GM12878 (cell line): ENCODE results near the gene SEMA3A. TPM values are rescaled to one million over a fixed set of nuclear protein-coding genes. Genes with fewer than 3 reads are reported as not detected.

Experiments
- ATAC-seq: fragments of 200-7000 bp; cut with Tn5 transposase; 3 replicates; pipeline ENCODE4 v1.9.1; 2020; ENCODE audit warnings: mild to moderate bottlenecking, moderate library complexity
- BruUV-seq: library from RNA; stranded (reverse); fragments of 400-500 nt; replicated peaks from 2 replicates; lab custom pipeline; 2021; lab: Mats Ljungman, UMichigan
- CTCF ChIA-PET: fragments of 300-600 bp; sonication (Branson Sonifier 250); formaldehyde crosslinking; extraction: SDS; loops from one replicate; lab custom pipeline; 2021; ENCODE audit warnings: inconsistent platforms; lab: Yijun Ruan, JAX
- POLR2A ChIA-PET: fragments of 350-600 bp; formaldehyde crosslinking; extraction: SDS; loops from one replicate; lab custom pipeline; 2021; ENCODE audit warnings: inconsistent platforms; lab: Charles Lee
- RAD21 ChIA-PET: fragments of 300-600 bp; sonication (Branson Sonifier 250); formaldehyde crosslinking; loops from one replicate; lab custom pipeline; 2023; ENCODE audit warnings: antibody characterized with exemption; ENCODE audit not compliant: unreplicated experiment; lab: Charles Lee
- SMC1A ChIA-PET: fragments of 300-600 bp; sonication (Branson Sonifier 250); formaldehyde crosslinking; loops from one replicate; lab custom pipeline; 2023; ENCODE audit not compliant: unreplicated experiment, uncharacterized antibody; lab: Charles Lee
- DNase-seq: peaks from one replicate; pipeline ENCODE4 v3.0.0-alpha.2; 2011; ENCODE audit warnings: low read depth, low spot score
- FAIRE-seq: peaks from 3 replicates; lab custom pipeline; 2011; peaks lifted over from hg19 to GRCh38; lab: Jason Lieb, UNC
- H2AFZ ChIP-seq: 2 replicates; pipeline ENCODE4 v1.6.0; 2011; ENCODE audit warnings: low read depth, low read length, control low read depth; ENCODE audit not compliant: control insufficient read depth
- H3K27ac ChIP-seq: 2 replicates; pipeline ENCODE4 v1.5.1; 2011; ENCODE audit warnings: control low read depth; ENCODE audit not compliant: control insufficient read depth, insufficient read depth
- H3K27me3 ChIP-seq, 2 experiments: replicated peaks in 1 of 2; 2 replicates each; pipeline versions ENCODE4 v1.6.0 to v1.6.1; 2011; ENCODE audit warnings: low read length in 1 of 2; ENCODE audit not compliant: control insufficient read depth in 2 of 2, insufficient read depth in 2 of 2
- H3K36me3 ChIP-seq, 2 experiments: 2 replicates each; pipeline ENCODE4 v1.5.1; 2011; ENCODE audit warnings: low read length in 1 of 2; ENCODE audit not compliant: control insufficient read depth in 2 of 2, insufficient read depth in 2 of 2
- H3K4me1 ChIP-seq: 2 replicates; pipeline ENCODE4 v1.6.1; 2011; ENCODE audit warnings: mild to moderate bottlenecking, low read length, moderate library complexity, mixed read lengths; ENCODE audit not compliant: control insufficient read depth, insufficient read depth
- H3K4me2 ChIP-seq: 2 replicates; pipeline ENCODE4 v1.6.0; 2011; ENCODE audit warnings: control low read depth; ENCODE audit not compliant: control insufficient read depth, insufficient read depth
- H3K4me3 ChIP-seq: fragments of 200-600 bp; sonication (generic); 2 replicates; pipeline ENCODE4 v1.5.1; 2016
- H3K79me2 ChIP-seq: 2 replicates; pipeline ENCODE4 v1.6.0; 2011; ENCODE audit warnings: low read length; ENCODE audit not compliant: control insufficient read depth, insufficient read depth
- H3K9ac ChIP-seq: 2 replicates; pipeline ENCODE4 v1.8.0; 2011; ENCODE audit warnings: low read length, control low read depth, mixed read lengths; ENCODE audit not compliant: control insufficient read depth, insufficient read depth
- H3K9me3 ChIP-seq: replicated peaks from 3 replicates; pipeline ENCODE4 v1.5.1; 2011; ENCODE audit warnings: mild to moderate bottlenecking, low read length; ENCODE audit not compliant: control insufficient read depth, insufficient read depth
- H4K20me1 ChIP-seq: 2 replicates; pipeline ENCODE4 v1.6.0; 2011; ENCODE audit not compliant: control insufficient read depth, insufficient read depth
- BACH1 ChIP-seq: fragments of 450-650 bp; IDR thresholded peaks from 2 replicates; pipeline ENCODE4 v1.6.1; 2017; ENCODE audit warnings: mild to moderate bottlenecking, borderline replicate concordance
- FOS ChIP-seq: IDR thresholded peaks from 3 replicates; pipeline ENCODE4 v1.6.1; 2011; ENCODE audit warnings: borderline replicate concordance; ENCODE audit not compliant: insufficient read length; ENCODE audit errors: extremely low read depth
- KDM1A ChIP-seq: fragments of 200-600 bp; sonication (generic); IDR thresholded peaks from 2 replicates; pipeline ENCODE4 v1.6.1; 2016; ENCODE audit warnings: borderline replicate concordance
- MXI1 ChIP-seq: fragments of 150-350 bp; IDR thresholded peaks from 2 replicates; pipeline ENCODE4 v1.6.1; 2011; ENCODE audit warnings: low read depth, mild to moderate bottlenecking, inconsistent platforms, low read length, improper control_type of control experiment
- RUNX3 ChIP-seq: IDR thresholded peaks from 2 replicates; pipeline ENCODE4 v1.6.1; 2012; ENCODE audit warnings: low read length, inconsistent platforms
- WGBS: methylation state at CpG from one replicate; pipeline ENCODE4 v1.1.6; 2016; ENCODE audit warnings: low lambda C conversion rate; ENCODE audit not compliant: insufficient replicate concordance, insufficient coverage; ENCODE audit errors: missing lambda C conversion rate; 5-methylcytosine and 5-hydroxymethylcytosine counted together
- in situ Hi-C: fragments of 300-500 bp; cut with MboI; formaldehyde crosslinking; loops from 9 replicates; pipeline ENCODE4 v1.14.3; 2018; ENCODE audit warnings: mixed read lengths
- intact Hi-C: fragments of 100-400 bp; cut with micrococcal nuclease; formaldehyde crosslinking; loops from one replicate; pipeline ENCODE4 v1.14.2; 2022; ENCODE audit not compliant: unreplicated experiment
- polyA plus RNA-seq, 11 experiments: library from polyadenylated mRNA; depleted of rRNA in 4 of 11; unstranded in 6 of 11; stranded (reverse) in 5 of 11; fragments of >200 nt; fragmentation: Nextera tagmentation in 4 of 11; fragmentation: Illumina TruSeq in 1 of 11; extraction: Ambion mirVana in 4 of 11; extraction: Trizol in 1 of 11; gene quantifications; 1 replicate in 1 of 11; 2 replicates in 10 of 11; pipeline versions ENCODE4 v1.2.1 to v1.2.3, GENCODE V29; 2011 to 2016; ENCODE audit warnings: inconsistent platforms in 2 of 11, missing spikeins in 2 of 11, low read depth in 1 of 11
- total RNA-seq, 4 experiments: library from RNA; depleted of rRNA in 3 of 4; stranded (reverse); fragments of >200 nt in 3 of 4; fragmentation: Illumina TruSeq in 1 of 4; extraction: Trizol in 1 of 4; gene quantifications; 2 replicates each; pipeline versions ENCODE4 v1.2.1 to v1.2.3, GENCODE V29; 2013 to 2021
- TF ChIP-seq, protein P1 (sequence below), 3 experiments: IDR thresholded peaks in 2 of 3; conservative IDR thresholded peaks in 1 of 3; 2 replicates each; pipeline ENCODE4 v1.5.1; 2011; ENCODE audit warnings: low read depth in 3 of 3, low read length in 3 of 3, mild to moderate bottlenecking in 3 of 3, control low read depth in 2 of 3, moderate library complexity in 2 of 3, inconsistent platforms in 1 of 3, mixed read lengths in 1 of 3; ENCODE audit not compliant: control insufficient read depth in 2 of 3, insufficient read depth in 1 of 3; ENCODE audit errors: extremely low read depth in 1 of 3
- TF ChIP-seq, protein P2 (sequence below): fragments of 450-650 bp; IDR thresholded peaks from 2 replicates; pipeline ENCODE4 v1.6.1; 2018; ENCODE audit warnings: mild to moderate bottlenecking, low read depth, moderate library complexity; ENCODE audit not compliant: partially characterized antibody
- TF ChIP-seq, protein P3 (sequence below): fragments of 450-650 bp; IDR thresholded peaks from 2 replicates; pipeline ENCODE4 v1.6.1; 2017; ENCODE audit warnings: low read depth, mild to moderate bottlenecking, moderate library complexity
- TF ChIP-seq, protein P4 (sequence below): IDR thresholded peaks from 2 replicates; pipeline ENCODE4 v1.6.1; 2011; ENCODE audit warnings: low read depth, low read length, improper control_type of control experiment, borderline replicate concordance

SEMA3A gene
- total and polyA plus RNA-seq, 10 of the 15 experiments (the other 5 are each of a cell fraction or from before 2014, with no cell fraction given): 0.01 to 3.3 (median 0.24) TPM

DNA sequence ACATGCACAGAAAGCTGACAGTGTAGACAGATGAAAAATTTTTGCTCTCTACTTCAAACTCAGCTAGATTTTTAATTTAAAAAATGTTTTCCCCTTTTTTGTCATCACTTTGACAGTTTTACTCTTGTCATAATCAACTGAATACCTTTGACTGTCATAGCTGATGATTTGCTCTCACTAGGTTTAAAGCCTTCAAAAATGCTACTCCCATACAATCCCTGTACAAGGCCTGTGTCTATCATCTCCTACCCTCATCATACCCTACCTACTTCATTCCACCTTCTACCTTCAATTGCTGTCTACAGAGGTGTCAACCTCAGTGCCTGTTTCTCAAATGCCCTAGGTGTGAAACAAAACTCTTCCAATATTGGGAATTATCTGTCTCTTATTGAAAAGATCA lies 230.3 kb downstream of the SEMA3A start:
- H3K79me2 ChIP-seq: no peaks in the 10 kb centered on the region
- H3K27me3 ChIP-seq: no peaks in the 10 kb centered on the region
- no peak overlapping the region for H3K9ac ChIP-seq
- DNase-seq: no peak
- ChIA-PET RAD21 (interaction anchor here (1.4 kb wide), 1 partner anchor 28 kb away, joined by 3 read pairs; no protein-coding TSS in a partner anchor), SMC1A (no interaction called here), POLR2A (no interaction called here), CTCF (interaction anchor here (0.7 to 1.1 kb wide), 3 partner anchors 28 to 1453 kb away, joined by 3 to 6 read pairs (median 4); no protein-coding TSS in a partner anchor)
- H3K9me3 ChIP-seq: no peaks in the 10 kb centered on the region
- H3K4me3 ChIP-seq: no peak overlapping the region
- no peak for ATAC-seq
- H3K36me3 ChIP-seq: no peaks in the 10 kb centered on the region
- H4K20me1 ChIP-seq: no peaks in the 10 kb centered on the region
- H2AFZ ChIP-seq: no peak overlapping the region
- no peaks in the 10 kb centered on the region for H3K4me1 ChIP-seq
- intact Hi-C loops: no loop called here
- TF ChIP-seq BACH1: no peak
- TF ChIP-seq, protein P1, sequence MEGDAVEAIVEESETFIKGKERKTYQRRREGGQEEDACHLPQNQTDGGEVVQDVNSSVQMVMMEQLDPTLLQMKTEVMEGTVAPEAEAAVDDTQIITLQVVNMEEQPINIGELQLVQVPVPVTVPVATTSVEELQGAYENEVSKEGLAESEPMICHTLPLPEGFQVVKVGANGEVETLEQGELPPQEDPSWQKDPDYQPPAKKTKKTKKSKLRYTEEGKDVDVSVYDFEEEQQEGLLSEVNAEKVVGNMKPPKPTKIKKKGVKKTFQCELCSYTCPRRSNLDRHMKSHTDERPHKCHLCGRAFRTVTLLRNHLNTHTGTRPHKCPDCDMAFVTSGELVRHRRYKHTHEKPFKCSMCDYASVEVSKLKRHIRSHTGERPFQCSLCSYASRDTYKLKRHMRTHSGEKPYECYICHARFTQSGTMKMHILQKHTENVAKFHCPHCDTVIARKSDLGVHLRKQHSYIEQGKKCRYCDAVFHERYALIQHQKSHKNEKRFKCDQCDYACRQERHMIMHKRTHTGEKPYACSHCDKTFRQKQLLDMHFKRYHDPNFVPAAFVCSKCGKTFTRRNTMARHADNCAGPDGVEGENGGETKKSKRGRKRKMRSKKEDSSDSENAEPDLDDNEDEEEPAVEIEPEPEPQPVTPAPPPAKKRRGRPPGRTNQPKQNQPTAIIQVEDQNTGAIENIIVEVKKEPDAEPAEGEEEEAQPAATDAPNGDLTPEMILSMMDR (IDR thresholded peaks at IDR 0.05 in 2 of 3, conservative IDR thresholded peaks at IDR 0.05 in 1 of 3; ENCODE audit: control insufficient read depth in 2 of 3, extremely low read depth in 1 of 3, insufficient read depth in 1 of 3, low read depth in 3 of 3, low read length in 3 of 3): no peak
- no peak for FAIRE-seq
- no peak overlapping the region for H3K27ac ChIP-seq
- BruUV-seq: no TSS peak
- no peak overlapping the region for H3K4me2 ChIP-seq
- in situ Hi-C loops: loop anchor here (25.0 kb wide), 1 partner anchor 1598 kb away; no protein-coding TSS in a partner anchor

DNA sequence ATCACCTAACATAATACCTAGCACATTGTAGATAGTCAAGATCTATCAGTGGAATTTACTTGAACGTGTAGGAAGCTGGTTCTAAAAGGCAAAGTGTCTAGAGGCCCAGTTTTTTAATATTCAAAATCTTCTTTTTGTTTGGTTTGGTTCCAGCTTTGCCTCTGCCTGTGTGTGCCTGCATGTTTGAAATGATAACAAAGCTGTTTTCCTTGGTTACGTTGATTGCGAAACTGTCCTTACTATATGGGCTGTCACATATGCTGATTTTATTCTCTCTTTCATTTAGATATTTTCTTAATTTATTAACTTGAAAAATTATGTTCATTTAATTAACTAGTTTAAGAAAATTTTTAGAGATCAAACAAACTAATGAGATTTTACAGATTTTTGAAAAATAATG lies 237.3 kb downstream of the SEMA3A start:
- RAD21 ChIA-PET: interaction anchor here (1.4 kb wide), 1 partner anchor 21 kb away, joined by 5 read pairs; no protein-coding TSS in a partner anchor
- WGBS: 46% methylated on average over 3 of the region's 3 CpGs
- DNase-seq (no peak), ATAC-seq (no peak), FAIRE-seq (no peak)
- in situ Hi-C loops (loop anchor here (25.0 kb wide), 1 partner anchor 1605 kb away; no protein-coding TSS in a partner anchor), intact Hi-C loops (no loop called here)
- no peak overlapping the region for H2AFZ ChIP-seq
- CTCF ChIA-PET: interaction anchor here (0.7 to 3.7 kb wide), 6 partner anchors 9 to 237 kb away, joined by 3 to 19 read pairs (median 4); partner anchors contain the start of gene SEMA3A
- BruUV-seq: no TSS peak
- H3K4me3 ChIP-seq: no peak overlapping the region
- H3K27me3 ChIP-seq: no peaks in the 10 kb centered on the region
- H3K4me1 ChIP-seq: no peaks in the 10 kb centered on the region
- no peaks in the 10 kb centered on the region for H3K79me2 ChIP-seq
- no peak overlapping the region for H3K9ac ChIP-seq
- no peaks in the 10 kb centered on the region for H4K20me1 ChIP-seq
- POLR2A ChIA-PET: no interaction called here
- SMC1A ChIA-PET: interaction anchor here (0.9 to 5.0 kb wide), 5 partner anchors 10 to 255 kb away, joined by 3 to 26 read pairs (median 4); no protein-coding TSS in a partner anchor
- H3K36me3 ChIP-seq: no peaks in the 10 kb centered on the region
- H3K27ac ChIP-seq: no peak overlapping the region
- H3K4me2 ChIP-seq: no peak overlapping the region
- no peaks in the 10 kb centered on the region for H3K9me3 ChIP-seq
- TF ChIP-seq RUNX3 (no peak), MXI1 (no peak), KDM1A (no peak), FOS (no peak)
- TF ChIP-seq, protein P2, sequence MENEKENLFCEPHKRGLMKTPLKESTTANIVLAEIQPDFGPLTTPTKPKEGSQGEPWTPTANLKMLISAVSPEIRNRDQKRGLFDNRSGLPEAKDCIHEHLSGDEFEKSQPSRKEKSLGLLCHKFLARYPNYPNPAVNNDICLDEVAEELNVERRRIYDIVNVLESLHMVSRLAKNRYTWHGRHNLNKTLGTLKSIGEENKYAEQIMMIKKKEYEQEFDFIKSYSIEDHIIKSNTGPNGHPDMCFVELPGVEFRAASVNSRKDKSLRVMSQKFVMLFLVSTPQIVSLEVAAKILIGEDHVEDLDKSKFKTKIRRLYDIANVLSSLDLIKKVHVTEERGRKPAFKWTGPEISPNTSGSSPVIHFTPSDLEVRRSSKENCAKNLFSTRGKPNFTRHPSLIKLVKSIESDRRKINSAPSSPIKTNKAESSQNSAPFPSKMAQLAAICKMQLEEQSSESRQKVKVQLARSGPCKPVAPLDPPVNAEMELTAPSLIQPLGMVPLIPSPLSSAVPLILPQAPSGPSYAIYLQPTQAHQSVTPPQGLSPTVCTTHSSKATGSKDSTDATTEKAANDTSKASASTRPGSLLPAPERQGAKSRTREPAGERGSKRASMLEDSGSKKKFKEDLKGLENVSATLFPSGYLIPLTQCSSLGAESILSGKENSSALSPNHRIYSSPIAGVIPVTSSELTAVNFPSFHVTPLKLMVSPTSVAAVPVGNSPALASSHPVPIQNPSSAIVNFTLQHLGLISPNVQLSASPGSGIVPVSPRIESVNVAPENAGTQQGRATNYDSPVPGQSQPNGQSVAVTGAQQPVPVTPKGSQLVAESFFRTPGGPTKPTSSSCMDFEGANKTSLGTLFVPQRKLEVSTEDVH: no peak
- TF ChIP-seq, protein P3, sequence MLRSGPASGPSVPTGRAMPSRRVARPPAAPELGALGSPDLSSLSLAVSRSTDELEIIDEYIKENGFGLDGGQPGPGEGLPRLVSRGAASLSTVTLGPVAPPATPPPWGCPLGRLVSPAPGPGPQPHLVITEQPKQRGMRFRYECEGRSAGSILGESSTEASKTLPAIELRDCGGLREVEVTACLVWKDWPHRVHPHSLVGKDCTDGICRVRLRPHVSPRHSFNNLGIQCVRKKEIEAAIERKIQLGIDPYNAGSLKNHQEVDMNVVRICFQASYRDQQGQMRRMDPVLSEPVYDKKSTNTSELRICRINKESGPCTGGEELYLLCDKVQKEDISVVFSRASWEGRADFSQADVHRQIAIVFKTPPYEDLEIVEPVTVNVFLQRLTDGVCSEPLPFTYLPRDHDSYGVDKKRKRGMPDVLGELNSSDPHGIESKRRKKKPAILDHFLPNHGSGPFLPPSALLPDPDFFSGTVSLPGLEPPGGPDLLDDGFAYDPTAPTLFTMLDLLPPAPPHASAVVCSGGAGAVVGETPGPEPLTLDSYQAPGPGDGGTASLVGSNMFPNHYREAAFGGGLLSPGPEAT: no peak
- TF ChIP-seq, protein P4, sequence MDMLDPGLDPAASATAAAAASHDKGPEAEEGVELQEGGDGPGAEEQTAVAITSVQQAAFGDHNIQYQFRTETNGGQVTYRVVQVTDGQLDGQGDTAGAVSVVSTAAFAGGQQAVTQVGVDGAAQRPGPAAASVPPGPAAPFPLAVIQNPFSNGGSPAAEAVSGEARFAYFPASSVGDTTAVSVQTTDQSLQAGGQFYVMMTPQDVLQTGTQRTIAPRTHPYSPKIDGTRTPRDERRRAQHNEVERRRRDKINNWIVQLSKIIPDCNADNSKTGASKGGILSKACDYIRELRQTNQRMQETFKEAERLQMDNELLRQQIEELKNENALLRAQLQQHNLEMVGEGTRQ: no peak
